ENCODE data around the gene P2RX6.

The P2RX6 gene

GRCh38 chr22:21073023-21073422 is 58.1 kb downstream of the P2RX6 start:
- H3K36me3 Mint-ChIP-seq (ENCODE audit: insufficient read depth) = peaks cover 3% of the 10 kb centered on the region
- no peak for ATAC-seq (replicated peaks)
- H3K9me3 Mint-ChIP-seq = no peaks in the 10 kb centered on the region
- DNase-seq = no peak
- H3K27ac Mint-ChIP-seq = no peak overlapping the region
- no peaks in the 10 kb centered on the region for H3K4me1 Mint-ChIP-seq (ENCODE audit: low read depth in 2 of 2)
- no peak overlapping the region for H3K4me3 Mint-ChIP-seq
- H3K27me3 Mint-ChIP-seq = peaks cover 0 to 15% of the 10 kb centered on the region in 2 donors

GRCh38 chr22:21073482-21073881 is 58.5 kb downstream of the P2RX6 start:
- no peak for DNase-seq
- Mint-ChIP-seq H3K4me1 (ENCODE audit: low read depth in 2 of 2) (no peaks in the 10 kb centered on the region), H3K27ac (no peak overlapping the region)

DNA sequence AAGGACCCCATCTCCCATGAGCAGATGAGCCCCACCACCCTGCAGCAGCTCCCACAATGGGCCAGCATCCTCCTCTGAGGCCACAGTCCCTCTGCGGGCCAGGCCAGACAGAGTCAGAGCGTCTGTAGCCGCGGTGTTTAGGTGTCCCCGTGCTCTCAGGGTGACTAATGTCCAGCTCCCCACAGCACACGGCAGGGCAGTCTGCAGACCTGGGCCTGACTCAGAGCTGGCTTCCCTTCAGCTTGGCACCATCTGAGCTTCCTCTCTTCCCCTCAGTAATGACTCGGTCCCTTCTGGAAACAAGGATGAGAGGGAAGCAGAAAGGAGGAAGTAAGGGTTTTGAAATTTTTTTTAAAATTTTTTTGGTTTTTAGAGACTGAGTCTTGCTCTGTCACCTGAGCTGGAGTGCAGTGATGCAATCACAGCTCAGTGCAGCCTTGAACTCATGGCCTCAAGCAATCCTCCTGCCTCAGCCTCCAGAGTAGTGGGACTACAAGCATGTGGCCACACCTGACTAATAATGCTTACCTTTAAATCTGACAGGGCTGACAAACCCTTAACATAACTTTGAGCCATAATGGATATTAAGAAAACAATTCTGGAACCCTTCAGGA is 59.2 kb downstream of the P2RX6 start:
- no peak for DNase-seq

More at GRCh38 chr22:21073482-21073881, 58.5 kb downstream of the P2RX6 start:
- no peak for ATAC-seq (replicated peaks)
- H3K9me3 Mint-ChIP-seq = no peaks in the 10 kb centered on the region
- H3K4me3 Mint-ChIP-seq = no peak overlapping the region
- H3K27me3 Mint-ChIP-seq = peaks cover 0 to 20% of the 10 kb centered on the region in 2 donors
- H3K36me3 Mint-ChIP-seq (ENCODE audit: insufficient read depth) = peaks cover 3% of the 10 kb centered on the region

DNA sequence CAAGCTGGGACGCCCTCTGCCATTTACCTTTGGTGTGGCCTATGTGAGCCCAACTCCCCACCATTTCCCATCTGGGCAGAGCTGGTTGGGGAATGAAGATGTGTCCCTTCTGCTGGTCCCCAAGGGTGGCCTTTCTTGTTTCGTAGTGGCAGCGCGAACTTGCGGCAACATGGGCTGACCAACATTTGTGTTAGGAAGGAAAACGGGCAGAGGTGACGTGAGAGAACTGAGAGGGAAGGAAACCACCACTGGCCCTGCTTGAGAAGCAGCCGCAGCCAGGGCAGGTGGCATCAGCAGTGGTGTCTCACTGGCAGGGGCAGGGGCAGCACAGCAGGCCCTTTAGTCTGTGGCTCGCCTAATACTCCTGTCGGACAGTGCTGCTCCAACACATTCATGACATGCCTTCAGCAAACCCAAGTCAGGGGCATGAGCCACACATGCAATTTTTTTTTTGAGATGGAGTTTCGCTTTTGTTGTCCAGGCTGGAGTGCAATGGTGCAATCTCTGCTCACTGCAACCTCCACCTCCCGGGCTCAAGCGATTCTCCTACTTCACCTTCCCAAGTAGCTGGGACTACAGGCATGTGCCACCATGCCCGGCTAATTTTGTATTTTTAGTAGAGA is 60.7 kb downstream of the P2RX6 start:
- Mint-ChIP-seq H3K9me3 (no peaks in the 10 kb centered on the region), H3K36me3 (ENCODE audit: insufficient read depth) (peaks cover 3% of the 10 kb centered on the region), H3K4me1 (ENCODE audit: low read depth in 2 of 2) (no peaks in the 10 kb centered on the region), H3K27me3 (peaks cover 6 to 29% of the 10 kb centered on the region in 2 donors), H3K27ac (peak overlapping the region in 1 of 2 donors; percentile 28), H3K4me3 (no peak overlapping the region)
- no peak for ATAC-seq (replicated peaks)
- no peak for DNase-seq

More for the DNA sequence above, 59.2 kb downstream of the P2RX6 start:
- Mint-ChIP-seq H3K36me3 (ENCODE audit: insufficient read depth) (peaks cover 3% of the 10 kb centered on the region), H3K27ac (no peak overlapping the region), H3K4me3 (no peak overlapping the region), H3K4me1 (ENCODE audit: low read depth in 2 of 2) (no peaks in the 10 kb centered on the region), H3K27me3 (peaks cover 6 to 27% of the 10 kb centered on the region in 2 donors), H3K9me3 (no peaks in the 10 kb centered on the region)
- ATAC-seq (replicated peaks) = no peak

GRCh38 chr22:21076912-21077625 is 62.1 kb downstream of the P2RX6 start:
- Mint-ChIP-seq H3K4me1 (ENCODE audit: low read depth in 2 of 2) (no peaks in the 10 kb centered on the region), H3K9me3 (no peaks in the 10 kb centered on the region), H3K36me3 (ENCODE audit: insufficient read depth) (peaks cover 3% of the 10 kb centered on the region), H3K27ac (no peak overlapping the region), H3K4me3 (no peak overlapping the region), H3K27me3 (peaks cover 6 to 29% of the 10 kb centered on the region in 2 donors)
- DNase-seq = no peak
- ATAC-seq (replicated peaks) = no peak
